DMS 273 treated with DMSO at 0.1 percent for 48 hours (cell line): Measurements from ENCODE around the gene BTN2A1.
"Not testable (repeated sequence)": the region's sequence is repeated elsewhere in the genome, so short reads cannot be mapped to it uniquely, and the experiment has no call there.

ENCODE experiments used
- DNase-seq: peaks from one replicate; lab custom pipeline; 2025; lab: John Stamatoyannopoulos, UW

The BTN2A1 gene

DNA sequence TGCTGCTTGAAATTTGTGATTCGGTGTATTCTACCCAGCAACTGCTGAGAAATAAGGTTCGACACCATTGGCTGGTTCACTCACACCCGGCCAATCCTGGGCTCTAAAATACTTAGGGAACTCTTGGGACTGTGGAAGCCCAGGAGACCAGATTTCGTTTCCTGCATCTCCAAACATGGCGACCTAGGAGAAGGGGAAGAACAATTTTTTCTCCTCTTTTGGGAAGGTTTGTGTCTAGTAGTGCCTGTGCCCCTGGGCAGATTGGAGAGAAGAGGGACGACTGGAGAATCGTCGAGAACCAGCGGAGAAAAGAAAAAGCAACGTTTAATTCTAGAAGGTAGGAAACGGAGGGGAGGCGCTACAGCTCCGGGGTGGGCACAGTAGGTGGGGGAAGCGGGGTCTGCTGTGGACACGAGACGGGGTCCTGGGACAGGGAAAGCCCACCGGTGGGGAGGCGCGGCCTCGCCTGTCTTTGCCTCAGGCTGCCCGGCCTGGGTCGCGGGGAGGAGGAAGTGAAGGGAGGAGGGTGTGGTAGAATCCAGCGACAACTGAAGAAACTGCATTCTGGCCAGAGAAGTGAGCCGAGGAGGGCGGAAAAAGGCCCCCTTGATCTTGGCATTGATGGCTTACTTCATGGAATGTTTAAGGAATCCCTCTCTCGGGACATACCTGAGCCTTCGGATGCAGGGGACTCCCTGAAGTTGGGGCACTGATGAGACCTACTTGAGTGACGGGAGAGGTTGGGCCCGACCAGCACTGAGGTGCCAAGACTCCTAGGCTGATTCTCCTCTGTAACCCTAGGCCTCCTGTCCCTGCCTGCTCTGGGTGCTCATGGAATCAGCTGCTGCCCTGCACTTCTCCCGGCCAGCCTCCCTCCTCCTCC is at the start of gene BTN2A1:
TSS of gene BTN2A1 (plus strand) at position 150 of the 883 bp plus-strand sequence. CDS start at position 832, 682 bp downstream.
- DNase-seq: peak; percentile 89

DNA sequence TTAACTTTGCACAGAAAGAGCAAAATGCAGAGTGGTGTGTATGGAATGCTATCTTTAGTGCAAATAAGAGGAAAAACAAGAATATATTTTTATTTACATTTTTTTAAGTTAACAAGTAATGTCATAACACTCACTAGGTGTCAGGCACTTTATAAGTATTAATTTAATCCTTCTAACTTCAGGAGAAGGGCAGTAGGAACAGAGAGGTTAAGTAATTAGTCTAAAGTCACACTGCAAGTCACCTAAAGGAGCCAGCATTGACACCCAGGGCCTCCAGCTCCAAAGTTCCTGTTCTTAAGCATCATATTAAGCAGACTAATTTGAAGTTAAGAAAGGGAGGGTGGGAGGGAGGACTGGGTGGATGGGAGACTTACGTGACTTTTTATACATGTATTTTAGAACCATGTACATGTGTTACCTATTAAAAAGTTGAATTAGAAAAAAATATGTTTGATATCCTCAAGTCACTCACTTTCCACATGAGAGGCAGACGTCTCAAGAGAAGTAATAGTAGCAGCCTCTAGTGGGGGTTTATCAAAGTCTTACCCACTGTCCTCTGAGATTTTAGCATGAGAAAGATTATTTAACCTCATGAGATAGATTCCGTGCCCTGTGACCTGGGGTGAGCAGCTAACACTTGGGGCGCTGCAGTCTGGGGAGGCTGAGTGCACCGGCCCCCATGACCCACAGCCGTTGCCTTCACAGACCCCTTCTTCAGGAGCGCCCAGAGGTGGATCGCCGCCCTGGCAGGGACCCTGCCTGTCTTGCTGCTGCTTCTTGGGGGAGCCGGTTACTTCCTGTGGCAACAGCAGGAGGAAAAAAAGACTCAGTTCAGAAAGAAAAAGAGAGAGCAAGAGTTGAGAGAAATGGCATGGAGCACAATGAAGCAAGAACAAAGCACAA is 48.7 kb upstream of the BTN2A1 start:
- DNase-seq: no peak

DNA sequence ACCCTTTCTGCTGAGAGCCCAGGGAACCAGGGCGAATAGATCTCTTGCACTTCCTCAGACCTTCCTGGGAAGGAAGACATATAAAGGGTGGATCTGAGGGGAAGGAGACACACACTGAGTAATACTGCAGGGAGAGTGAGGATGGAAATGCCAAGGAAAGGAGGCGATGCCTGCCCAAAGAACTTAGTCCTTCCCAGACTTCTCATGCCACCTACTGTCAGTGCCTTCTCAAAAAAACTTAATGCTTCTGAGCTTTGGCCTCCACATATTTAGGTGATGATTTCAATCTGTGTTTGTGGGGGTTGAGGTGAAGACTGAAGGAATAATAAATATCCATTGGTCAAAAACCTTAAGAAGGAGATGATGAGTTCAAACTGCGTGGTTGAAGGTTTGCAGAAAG is 46.0 kb upstream of the BTN2A1 start:
- DNase-seq: no peak

DNA sequence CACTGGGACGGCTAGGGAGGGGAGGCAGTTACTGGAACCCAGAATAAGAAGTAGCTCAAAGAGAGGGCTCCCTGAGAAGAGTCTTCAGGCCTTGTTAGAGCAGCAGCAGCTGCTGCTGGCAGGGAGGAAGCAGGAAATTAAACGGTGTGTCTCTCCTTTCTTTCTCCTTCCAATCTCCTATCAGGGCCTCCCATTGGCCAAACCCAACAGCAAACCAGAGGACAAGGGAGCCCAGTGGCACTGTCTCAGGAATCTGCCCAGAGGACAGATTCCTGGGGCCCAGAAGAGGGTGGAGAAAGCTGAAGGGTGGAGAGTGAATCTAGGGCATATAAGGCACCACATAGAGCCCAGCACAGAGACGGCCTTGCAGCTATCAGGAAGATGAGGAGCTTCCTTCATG is 45.5 kb upstream of the BTN2A1 start:
- no peak for DNase-seq

DNA sequence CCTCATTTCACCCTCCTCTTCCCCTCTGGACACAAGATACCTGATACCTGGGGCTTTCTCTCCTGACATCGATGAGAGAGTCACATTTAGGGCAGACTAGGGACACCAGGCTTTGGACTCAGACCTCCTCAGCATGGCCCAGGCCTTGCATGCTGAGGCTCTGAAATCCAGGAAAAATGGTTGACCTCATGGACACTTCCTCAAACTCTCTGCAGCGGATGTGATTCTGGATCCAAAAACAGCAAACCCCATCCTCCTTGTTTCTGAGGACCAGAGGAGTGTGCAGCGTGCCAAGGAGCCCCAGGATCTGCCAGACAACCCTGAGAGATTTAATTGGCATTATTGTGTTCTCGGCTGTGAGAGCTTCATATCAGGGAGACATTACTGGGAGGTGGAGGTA is 44.8 kb upstream of the BTN2A1 start:
- DNase-seq: no peak

DNA sequence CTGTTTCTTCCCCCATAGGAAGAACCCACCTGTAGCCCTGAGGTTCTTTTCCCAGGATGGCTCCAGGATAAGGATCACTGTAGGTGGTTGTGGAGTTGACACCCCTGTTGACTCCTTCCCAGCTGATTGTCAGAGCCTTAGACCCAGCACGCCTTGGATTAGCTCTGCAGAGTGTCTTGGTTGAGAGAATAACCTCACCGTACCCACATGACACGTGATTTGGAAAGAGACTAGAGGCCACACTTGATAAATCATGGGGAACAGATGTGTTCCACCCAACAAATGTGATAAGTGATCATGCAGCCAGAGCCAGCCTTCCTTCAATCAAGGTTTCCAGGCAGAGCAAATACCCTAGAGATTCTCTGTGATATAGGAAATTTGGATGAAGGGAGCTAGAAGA is 43.5 kb upstream of the BTN2A1 start:
- DNase-seq: no peak

DNA sequence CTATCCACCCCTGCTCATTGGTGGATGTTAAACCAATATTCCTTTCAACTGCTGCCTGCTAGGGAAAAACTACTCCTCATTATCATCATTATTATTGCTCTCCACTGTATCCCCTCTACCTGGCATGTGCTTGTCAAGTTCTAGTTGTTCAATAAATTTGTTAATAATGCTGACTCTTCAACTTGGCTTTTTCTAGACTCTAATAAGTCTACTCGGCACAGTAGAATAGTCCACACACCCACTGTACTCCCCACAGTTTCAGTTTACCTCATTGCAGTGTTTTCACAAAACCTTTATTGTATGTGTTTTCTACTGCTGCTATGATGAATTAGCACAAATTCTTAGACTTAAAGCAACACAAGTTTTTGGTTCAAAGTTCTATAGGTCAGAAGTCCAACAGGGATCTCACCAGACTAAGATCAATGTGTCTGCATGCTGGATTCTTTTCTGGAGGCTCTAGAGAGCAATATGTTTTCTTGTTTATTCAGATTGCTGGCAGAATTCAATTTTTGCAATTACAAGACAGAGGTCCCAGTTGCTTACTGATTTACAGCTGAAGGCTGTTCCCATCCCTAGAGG is 42.6 kb upstream of the BTN2A1 start:
- no peak for DNase-seq

DNA sequence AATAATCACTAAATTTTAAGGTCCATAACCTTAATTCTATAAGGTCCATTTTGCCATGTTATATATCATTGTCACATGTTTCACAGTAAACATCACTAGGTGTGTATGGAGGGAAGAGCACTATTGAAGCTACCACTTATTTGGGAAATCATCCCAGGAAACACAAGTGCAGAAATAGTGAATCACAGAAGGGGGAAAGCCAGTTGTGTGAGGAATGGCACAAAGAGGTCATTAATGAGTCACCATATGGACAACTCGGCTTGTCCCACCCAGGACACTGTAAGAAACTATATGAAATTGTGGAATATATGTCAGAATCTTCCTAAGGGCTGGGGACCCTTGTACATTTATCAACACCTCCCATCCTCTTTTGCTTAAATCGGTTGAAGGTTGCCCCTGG is 42.0 kb upstream of the BTN2A1 start:
- DNase-seq: no peak

DNA sequence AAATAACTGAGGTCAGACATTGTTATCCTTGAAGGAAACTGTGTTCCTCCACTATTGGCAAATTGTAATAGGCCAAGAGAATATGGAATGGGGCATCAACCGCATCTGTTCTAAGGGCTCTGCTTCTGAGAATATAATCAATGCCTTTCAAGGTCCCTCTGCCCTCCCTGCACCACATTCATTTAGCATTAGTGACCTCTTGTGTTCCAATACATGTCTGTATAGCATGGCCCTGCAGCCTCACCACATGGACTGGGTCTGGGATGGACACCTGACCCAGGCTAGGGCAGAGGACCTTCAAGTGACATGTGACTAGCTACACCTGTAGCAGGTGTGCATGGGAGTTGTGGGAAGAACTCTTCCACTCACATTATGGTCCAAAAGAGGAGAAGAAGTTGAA is 41.5 kb upstream of the BTN2A1 start:
- DNase-seq: no peak

DNA sequence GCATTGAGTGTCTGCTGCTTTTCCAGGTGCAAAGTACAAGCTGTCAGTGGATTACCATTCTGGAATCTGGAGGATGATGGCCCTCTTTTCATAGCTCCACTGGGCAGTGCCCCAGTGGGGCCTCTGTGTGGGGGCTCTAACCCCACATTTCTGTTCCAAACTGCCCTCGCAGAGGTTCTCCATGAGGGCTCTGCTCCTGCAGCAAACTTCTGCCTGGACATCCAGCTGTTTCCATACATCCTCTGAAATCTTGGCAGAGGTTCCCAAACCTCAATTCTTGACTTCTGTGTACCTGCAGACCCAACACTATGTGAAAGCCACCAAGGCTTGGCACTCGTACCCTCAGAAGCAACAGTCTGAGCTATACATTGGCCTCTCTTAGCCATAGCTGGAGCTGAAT is 39.7 kb upstream of the BTN2A1 start:
- not testable (repeated sequence) for DNase-seq

DNA sequence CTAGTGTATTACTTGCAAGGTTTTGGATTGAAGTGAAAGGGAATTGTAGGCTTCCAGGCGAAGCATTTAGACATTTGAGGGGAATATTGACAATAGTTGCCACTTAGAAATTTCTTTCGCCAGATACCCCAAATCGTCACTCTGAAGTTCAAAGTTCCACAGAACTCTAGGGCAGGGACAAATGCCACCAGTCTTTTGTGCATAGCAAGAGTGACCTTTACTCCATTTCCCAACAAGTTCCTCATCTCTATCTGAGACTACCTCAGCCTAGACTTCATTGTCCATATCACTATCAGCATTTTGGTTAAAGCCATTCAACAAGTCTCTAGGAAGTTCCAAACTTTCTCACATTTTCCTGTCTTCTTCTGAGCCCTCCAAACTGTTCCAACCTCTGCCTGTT is 39.0 kb upstream of the BTN2A1 start:
- DNase-seq: not testable (repeated sequence)

DNA sequence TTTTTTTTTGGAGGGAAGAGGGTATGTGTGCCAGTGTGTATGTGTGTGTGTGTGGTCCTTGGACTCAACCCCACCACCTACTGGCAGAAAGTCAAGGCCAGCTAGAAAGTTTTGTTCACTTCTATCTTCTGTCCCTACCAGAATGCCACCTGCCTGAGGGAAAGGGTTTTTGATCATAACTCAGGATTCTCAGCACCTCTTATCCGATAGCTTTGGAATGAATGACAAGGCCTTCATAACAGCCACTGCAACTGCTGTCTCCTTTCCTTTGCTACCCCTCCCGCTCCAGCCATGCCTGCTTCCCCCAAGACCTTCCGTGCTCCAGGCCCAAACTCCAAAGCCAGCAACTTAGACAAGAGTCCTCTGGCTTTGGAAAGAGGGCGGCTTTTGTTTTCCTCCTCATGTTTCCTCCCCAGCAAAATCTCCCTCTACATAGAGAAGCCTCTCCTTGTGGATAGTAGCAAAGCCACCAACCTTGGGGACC is 37.0 kb upstream of the BTN2A1 start:
- peak; percentile 3 for DNase-seq

DNA sequence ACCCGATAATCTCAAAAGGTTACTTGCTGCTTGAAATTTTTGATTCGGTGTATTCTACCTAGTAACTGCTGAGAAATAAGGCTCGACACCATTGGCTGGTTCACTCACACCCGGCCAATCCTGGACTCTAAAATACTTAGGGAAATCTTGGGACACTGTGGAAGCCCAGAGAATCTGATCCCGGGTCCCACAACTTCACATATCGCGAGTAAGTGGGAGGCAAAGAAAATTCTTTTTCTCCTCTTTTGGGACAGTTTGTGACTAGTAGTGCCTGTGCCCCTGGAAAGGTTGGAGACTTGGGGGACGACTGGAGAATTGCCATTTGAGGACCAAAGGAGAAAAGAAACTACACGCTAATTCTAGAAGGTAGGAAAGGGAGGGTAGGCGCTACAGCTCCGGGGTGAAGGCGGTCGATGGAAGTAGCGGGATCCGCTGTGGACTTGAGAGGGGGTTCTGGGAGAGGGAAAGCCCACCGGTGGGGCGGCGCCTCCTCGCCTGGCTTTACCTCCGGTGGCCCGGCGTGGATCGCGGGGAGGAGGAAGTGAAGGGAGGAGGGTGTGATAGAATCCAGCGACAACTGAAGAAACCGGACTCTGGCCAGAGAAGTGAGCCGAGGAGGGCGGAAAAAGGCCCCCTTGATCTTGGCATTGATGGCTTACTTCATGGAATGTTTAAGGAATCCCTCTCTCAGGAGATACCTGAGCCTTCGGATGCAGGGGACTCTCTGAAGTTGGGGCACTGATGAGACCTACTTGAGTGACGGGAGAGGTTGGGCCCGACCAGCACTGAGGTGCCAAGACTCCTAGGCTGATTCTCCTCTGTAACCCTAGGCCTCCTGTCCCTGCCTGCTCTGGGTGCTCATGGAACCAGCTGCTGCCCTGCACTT is 36.3 kb upstream of the BTN2A1 start:
- DNase-seq: peak; percentile 90

DNA sequence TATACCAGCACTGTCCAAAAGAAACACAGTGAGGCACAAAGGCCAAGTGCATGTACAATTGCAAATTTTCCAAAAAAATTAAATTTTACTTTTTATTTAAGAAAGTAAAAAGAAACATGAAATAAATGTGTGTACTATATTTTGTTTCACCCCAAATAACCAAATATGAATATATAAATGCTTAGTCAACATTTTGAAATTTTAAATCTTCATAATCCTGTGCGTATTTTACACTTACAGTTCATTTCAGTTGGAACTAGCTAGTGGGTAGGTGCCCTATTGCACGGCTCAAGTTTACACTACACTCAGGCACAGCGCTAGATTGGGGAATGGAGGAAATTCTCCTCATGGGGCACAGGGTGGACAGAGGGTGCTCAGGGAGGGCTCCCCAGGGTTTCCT is 35.4 kb upstream of the BTN2A1 start:
- DNase-seq: no peak

DNA sequence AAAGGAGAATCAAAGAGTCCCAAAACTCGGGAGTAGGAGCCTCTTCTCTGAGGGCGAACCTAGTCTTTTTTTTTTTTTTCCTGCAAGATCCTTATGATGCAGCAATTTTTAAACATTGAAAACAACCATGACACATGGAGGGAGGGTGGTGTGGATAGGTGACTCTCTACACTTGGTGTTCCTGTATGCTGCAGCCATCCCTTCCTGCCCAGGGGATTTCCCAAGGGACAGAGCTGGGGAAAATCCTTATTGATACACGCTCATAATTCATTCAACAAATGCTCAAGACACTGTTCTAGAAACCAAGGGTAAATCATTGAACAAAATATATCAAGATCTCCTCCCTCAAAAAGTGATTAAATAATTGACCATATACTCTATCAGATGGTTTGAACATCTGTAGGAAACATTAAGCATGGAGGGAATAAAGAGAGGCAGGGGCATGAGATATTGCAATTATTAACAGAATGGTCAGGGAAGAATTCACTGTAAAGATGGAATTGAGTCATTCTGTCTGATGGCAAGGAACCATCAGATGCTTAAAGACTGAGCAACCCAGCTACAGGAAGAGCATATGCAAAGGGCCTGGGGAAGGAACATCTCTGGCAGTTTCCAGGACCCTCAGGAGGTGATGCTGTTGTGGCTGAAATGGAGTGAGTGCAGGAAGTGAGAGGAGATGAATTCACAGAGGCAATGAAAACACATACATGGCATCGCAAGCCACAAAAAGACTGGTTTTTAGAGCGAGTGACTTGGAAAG is 30.9 kb upstream of the BTN2A1 start:
- DNase-seq: no peak

DNA sequence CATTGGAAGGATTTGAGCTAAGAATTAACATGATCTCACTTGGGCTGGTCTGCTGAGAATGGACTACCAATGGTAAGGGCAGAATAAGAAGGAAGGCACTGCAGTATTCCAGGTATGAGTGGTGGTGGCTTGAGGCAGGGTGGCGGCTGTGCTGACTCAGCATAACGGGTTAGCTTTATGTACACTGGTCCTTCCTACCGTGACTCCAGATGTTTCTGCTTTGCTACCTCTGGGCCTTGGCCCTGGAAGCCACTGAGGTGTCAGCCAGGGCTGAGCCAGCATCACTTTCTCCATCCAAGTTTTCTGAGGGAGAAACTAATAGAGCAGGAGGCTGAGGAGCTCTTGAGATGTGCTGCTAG is 30.3 kb upstream of the BTN2A1 start:
- no peak for DNase-seq

DNA sequence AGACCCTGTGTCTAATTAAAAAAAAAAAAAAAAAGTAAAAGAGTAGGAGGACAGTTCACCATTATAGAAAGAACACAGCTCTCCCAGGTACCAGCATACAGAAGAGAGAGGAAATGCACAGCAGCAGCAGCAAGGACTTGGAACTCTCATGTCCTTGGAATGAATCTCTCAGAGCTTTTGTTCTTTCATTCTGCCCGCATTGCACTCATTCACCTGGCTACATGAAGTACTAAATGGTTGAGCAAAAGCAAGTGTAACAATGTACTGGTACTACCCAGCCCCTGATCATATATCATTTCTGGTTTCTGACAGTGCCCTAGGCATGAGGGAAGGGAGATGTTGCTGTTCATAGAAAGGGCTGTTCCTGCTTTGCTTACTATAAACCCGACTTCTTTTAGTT is 29.5 kb upstream of the BTN2A1 start:
- no peak for DNase-seq

DNA sequence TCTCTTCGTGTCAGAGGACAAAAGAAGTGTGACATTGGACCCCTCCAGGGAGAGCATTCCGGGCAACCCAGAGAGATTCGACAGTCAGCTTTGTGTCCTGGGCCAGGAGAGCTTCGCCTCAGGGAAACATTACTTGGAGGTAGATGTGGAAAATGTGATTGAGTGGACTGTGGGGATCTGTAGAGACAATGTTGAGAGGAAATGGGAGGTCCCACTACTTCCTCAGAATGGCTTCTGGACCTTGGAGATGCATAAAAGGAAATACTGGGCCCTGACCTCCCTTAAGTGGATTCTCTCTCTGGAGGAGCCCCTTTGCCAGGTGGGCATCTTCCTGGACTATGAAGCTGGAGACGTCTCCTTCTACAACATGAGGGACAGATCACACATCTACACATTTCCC is 27.0 kb upstream of the BTN2A1 start:
- no peak for DNase-seq

DNA sequence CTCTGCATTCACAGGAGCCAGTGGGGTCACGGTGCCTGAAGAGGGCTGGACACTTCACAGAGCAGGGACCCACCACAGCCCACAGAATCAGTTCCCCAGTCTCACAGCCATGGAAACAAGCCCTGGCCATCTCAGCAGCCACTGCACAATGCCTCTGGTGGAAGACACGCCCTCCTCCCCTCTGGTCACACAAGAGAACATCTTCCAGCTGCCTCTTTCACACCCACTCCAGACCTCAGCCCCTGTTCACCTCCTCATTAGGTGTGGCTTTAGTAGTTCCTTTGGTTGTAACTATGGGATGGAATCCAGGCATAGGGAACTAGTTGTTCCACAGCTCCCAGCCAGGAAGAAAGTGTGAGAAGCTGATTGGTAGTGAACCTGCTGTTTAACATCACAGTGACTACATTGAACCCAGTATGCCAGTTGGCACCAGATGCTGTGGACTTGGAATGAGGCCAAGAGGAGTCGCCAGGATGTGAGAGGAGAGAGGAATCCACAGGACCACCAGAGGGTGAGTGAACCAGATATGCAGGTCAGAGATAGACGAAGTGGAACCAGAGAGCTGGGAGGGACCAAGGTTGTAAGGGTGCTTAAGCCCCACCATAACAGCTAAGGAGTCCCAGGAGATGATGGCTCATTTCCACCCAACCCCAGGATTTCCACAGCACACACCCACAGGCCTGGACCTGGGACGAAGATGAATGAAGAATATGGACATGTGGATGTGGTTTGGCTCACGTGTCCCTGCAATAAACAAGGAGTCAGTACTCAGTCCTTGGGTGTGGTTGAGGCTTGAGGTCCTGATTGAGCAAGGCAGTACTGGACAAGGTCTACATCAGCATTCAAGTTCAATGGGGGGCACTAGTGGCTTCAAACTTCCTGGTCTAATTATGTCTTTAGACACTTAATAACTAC is 26.2 kb upstream of the BTN2A1 start:
- no peak for DNase-seq
